Chondrocyte (in vitro differentiated cells): ENCODE measurements around the gene ZFP62. TPM values are rescaled to one million over a fixed set of nuclear protein-coding genes. Genes with fewer than 3 reads are reported as not detected.

Experiments
- DNase-seq: peaks from one replicate; pipeline ENCODE4 v3.0.0; 2021; ENCODE audit warnings: mixed read lengths, low spot score
- H3K27ac Mint-ChIP-seq: one replicate; pipeline ENCODE4 v1.8.0; 2021; ENCODE audit warnings: mild to moderate bottlenecking, moderate library complexity, mixed read lengths; ENCODE audit not compliant: unreplicated experiment
- H3K27me3 Mint-ChIP-seq: 2 replicates; pipeline ENCODE4 v1.8.0; 2021; ENCODE audit warnings: low read depth, mixed read lengths
- H3K36me3 Mint-ChIP-seq: 2 replicates; pipeline ENCODE4 v1.8.0; 2021; ENCODE audit warnings: low read depth, mixed read lengths
- H3K4me1 Mint-ChIP-seq: 2 replicates; pipeline ENCODE4 v1.8.0; 2021; ENCODE audit warnings: low read depth, mild to moderate bottlenecking, mixed read lengths
- H3K4me3 Mint-ChIP-seq: one replicate; pipeline ENCODE4 v1.8.0; 2021; ENCODE audit warnings: mild to moderate bottlenecking, moderate library complexity, mixed read lengths; ENCODE audit not compliant: unreplicated experiment
- H3K9me3 Mint-ChIP-seq: 2 replicates; pipeline ENCODE4 v1.8.0; 2021; ENCODE audit warnings: low read depth, mixed read lengths
- CTCF ChIP-seq: fragments of 200-600 bp; sonication (generic); IDR thresholded peaks from 2 replicates; pipeline ENCODE4 v1.5.0; 2021; ENCODE audit warnings: antibody characterized with exemption, mild to moderate bottlenecking, moderate library complexity
- total RNA-seq: library from RNA; stranded (reverse); gene quantifications from 3 replicates; pipeline ENCODE4 v1.2.1, GENCODE V29; 2021

Gene ZFP62
- total RNA-seq, 1 donor from 2014 or later, result 13.3 TPM

GRCh38 chr5:180865981-180866695, 5.1 kb upstream of the ZFP62 start:
- peaks cover 10% of the 10 kb centered on the region for H3K4me1 Mint-ChIP-seq
- H3K27ac Mint-ChIP-seq, result peak overlapping the region; percentile 37
- DNase-seq, result no peak
- no peaks in the 10 kb centered on the region for H3K9me3 Mint-ChIP-seq
- H3K36me3 Mint-ChIP-seq, result no peaks in the 10 kb centered on the region
- no peak for TF ChIP-seq CTCF
- peaks cover 10% of the 10 kb centered on the region for H3K27me3 Mint-ChIP-seq
- no peak overlapping the region for H3K4me3 Mint-ChIP-seq

- Mint-ChIP-seq H3K9me3 (no peaks in the 10 kb centered on the region), H3K4me3 (no peak overlapping the region), H3K27ac (no peak overlapping the region), H3K27me3 (peaks cover 7% of the 10 kb centered on the region), H3K4me1 (peaks cover 26% of the 10 kb centered on the region), H3K36me3 (peaks cover 2% of the 10 kb centered on the region)
- TF ChIP-seq CTCF, result no peak
- no peak for DNase-seq
These were observed 1.6 kb upstream of the ZFP62 start for GRCh38 chr5:180862645-180863044.

- peak overlapping the region; percentile 86 for H3K4me3 Mint-ChIP-seq
- H3K4me1 Mint-ChIP-seq, result peaks cover 15% of the 10 kb centered on the region
- peak overlapping the region; percentile 70 for H3K27ac Mint-ChIP-seq
- no peaks in the 10 kb centered on the region for H3K9me3 Mint-ChIP-seq
- no peak for DNase-seq
- TF ChIP-seq CTCF, result peak; percentile 53
- H3K36me3 Mint-ChIP-seq, result peaks cover 9% of the 10 kb centered on the region
- H3K27me3 Mint-ChIP-seq, result no peaks in the 10 kb centered on the region
These were observed 696 bp downstream of the ZFP62 start for GRCh38 chr5:180860273-180860886.

GRCh38 chr5:180858586-180858985, 2.5 kb downstream of the ZFP62 start:
- H3K9me3 Mint-ChIP-seq, result peaks cover 7% of the 10 kb centered on the region
- H3K36me3 Mint-ChIP-seq, result peaks cover 19% of the 10 kb centered on the region
- H3K4me1 Mint-ChIP-seq, result peaks cover 15% of the 10 kb centered on the region
- no peak overlapping the region for H3K4me3 Mint-ChIP-seq
- no peaks in the 10 kb centered on the region for H3K27me3 Mint-ChIP-seq
- H3K27ac Mint-ChIP-seq, result no peak overlapping the region
- no peak for DNase-seq
- TF ChIP-seq CTCF, result no peak

- Mint-ChIP-seq H3K4me1 (peaks cover under 1% of the 10 kb centered on the region), H3K27ac (no peak overlapping the region), H3K9me3 (peaks cover 45% of the 10 kb centered on the region), H3K36me3 (peaks cover 55% of the 10 kb centered on the region), H3K4me3 (no peak overlapping the region), H3K27me3 (no peaks in the 10 kb centered on the region)
- no peak for TF ChIP-seq CTCF
- DNase-seq, result no peak
These were observed 7.3 kb downstream of the ZFP62 start for GRCh38 chr5:180853848-180854176.
